GM19395 (cell line): Measurements from ENCODE around the gene TLX3.

Source experiments
- ATAC-seq: cut with Tn5 transposase; IDR thresholded peaks from one replicate; pipeline ENCODE4 v1.9.1; 2021; ENCODE audit warnings: mild to moderate bottlenecking, moderate library complexity; ENCODE audit not compliant: unreplicated experiment

Gene TLX3

DNA sequence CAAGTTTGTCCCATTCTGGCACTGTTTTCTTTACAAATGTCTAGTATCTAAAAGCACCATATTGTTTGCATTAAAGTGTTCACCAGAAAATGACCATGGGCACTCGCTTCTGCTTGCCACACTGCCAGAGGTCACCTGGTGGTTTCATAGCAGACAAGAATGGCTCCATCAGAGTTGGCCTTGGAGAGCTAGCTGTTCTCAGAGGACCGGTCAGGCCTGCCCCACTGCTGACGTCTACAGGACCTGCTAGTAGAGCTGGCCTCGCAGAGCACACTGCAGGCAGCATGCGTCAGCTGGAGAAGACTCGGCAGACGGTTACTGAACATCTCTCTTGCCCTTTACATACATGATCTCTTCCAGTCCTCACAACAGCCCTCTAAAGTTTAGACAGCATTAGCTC, 8.7 kb upstream of the TLX3 start:
- no peak for ATAC-seq

- no peak for ATAC-seq
Measured at GRCh38 chr5:171306166-171306565, 2.9 kb upstream of the TLX3 start.

GRCh38 chr5:171306781-171307591, 2.1 kb upstream of the TLX3 start:
- no peak for ATAC-seq

- no peak for ATAC-seq
Measured at GRCh38 chr5:171307789-171308452, 1.1 kb upstream of the TLX3 start.

GRCh38 chr5:171309276-171310211, 496 bp downstream of the TLX3 start:
- no peak for ATAC-seq

DNA sequence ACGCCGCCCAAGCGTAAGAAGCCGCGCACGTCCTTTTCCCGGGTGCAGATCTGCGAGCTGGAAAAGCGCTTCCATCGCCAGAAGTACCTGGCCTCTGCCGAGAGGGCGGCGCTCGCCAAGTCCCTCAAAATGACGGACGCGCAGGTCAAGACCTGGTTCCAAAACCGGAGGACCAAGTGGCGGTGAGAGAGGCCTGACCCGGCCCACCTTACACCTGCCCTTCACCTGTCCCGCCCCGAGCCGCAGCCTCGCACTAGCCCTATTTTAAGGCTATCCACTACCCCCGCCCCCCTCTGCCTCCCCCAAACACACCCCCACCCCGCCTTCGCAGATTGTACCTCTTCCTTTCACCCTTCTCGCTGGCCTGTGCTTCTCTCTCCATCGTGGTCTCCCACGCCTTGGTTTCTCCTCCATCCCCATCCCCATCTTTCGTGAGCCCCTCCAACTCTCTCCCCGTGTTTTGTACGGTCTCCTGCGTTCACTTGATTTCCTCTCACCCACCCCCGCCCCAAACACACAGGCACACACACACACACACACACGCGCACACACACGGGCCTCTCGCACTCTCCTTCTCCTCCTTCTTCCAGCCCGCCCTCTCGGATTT, 1.3 kb downstream of the TLX3 start:
- ATAC-seq = no peak

DNA sequence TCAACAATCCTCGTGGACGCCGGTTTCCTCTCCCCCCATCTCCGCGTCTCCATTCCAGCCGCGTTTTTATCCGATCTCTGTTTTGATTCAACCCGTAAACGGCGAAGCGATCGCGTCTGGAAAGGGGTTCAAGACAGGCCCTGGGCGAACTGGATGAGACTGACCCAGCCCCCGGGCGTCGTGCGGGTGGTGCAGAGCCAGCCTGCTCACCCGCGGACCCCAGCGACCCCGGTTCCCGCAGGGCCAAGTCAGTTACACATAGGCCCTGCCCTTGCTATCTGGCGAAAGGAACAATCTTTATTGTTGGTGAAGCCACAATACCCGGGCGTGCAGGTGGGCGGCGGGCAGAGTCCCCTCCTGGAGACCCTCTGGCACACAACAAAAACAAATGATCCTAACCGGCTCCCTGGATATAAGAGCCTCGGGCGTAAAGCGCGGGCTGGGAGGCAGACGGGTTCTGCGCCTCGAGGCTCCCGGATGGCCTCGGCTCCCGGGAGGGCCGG, 1.8 kb downstream of the TLX3 start:
- ATAC-seq = no peak

DNA sequence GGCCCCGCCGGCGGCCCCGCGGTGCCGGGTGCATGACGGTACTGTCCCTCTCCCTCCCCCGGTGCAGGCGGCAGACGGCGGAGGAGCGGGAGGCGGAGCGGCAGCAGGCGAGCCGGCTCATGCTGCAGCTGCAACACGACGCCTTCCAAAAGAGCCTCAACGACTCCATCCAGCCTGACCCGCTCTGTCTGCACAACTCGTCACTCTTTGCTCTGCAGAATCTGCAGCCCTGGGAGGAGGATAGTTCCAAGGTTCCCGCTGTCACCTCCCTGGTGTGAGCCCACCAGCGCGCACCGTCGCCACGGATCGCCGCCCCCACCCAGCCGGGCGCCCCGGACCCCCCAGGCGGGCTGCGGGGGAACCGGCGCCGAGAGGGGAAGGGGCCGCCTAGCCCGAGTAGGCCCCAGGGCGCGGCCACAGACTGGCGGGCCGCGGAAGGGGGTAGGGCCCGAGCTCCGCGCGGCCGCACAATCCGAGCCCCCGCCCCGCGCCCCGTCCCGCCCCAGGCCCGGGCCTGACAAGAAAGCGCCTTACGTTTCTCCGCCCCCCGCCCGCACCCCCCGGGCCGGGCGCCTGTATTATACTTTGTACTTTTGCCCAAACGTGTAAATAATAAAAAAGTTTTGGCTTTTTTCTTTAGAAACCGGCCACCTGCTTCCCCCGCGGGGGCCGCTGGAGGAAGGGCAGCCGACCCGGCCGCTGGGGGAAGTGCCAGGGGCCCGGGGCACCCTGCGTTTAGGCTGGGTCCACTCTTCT, 2.5 kb downstream of the TLX3 start:
- ATAC-seq = no peak

DNA sequence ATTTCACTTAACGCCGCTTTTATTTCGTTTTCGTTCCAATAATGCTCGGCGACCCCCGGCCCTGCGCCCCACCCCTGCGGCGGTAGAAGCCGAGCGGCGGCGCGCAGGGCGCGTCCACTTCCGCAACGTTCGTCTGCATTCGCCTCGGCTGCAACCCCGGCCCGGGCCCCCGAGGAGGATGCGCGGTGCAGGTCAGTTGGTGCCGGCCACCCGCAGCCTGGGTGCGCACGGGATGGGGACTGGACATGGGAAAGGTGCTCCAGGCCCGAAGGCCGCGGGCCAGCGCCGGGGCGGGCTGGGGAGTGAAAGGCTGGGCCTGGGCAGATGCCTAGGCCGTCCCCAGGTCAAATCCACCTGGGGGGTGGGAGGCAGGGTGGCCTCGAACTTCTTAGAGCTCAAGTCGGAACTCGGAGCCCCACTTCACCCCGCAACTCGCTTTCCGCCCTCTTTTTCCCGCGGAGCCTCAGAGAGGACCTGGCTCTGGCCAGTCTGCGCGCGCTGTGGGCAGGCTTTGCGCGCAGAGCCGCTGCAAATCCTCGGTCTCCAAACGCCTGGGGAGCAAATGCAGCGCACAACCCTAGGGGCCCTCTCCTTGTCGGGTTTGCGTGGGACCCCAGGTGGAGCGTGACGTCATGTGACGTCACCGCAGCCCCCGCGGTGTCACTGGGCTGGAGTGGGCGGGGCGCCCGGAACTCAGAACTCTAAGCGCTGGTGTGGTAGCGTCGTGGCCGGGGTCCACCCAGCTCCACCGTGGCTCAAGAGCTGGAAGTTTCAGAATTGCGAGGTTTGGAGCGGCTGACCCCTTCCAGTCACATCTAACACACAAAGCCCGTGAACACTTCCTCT, 3.3 kb downstream of the TLX3 start:
- no peak for ATAC-seq

DNA sequence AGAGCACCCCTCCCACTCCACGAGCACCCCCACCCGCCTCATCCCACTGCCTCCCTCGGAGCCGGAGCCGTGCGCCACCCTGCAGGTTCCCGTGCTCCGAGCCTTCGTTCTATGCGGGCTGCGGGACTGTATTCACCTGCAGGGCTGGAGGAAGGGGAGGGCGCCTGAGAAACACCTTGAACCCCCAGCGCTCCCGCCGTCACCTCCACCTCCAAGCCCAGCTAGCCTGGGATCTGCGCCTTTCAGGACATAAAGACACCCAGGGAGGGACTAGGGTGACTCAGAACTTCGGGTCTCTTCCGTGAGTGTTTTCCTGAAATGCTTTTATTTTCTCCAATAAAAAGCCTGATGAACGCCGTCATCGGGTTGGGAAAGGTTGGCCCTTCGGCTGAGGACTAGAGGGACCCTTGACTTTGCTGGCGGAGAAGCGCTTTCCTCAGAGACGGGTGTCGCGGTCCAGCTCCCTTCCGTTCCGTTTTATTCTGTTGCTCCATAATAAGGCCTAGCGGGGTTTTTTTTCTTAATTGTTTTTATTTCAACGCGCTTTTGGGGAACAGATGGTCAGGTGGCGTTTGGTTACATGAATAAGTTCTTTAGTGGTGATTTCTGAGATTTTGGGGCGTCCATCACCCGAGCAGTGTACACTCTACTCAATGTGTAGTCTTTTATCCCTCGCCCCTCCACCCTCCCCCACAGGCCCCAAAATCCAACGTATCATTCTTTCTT, 4.6 kb downstream of the TLX3 start:
- no peak for ATAC-seq

DNA sequence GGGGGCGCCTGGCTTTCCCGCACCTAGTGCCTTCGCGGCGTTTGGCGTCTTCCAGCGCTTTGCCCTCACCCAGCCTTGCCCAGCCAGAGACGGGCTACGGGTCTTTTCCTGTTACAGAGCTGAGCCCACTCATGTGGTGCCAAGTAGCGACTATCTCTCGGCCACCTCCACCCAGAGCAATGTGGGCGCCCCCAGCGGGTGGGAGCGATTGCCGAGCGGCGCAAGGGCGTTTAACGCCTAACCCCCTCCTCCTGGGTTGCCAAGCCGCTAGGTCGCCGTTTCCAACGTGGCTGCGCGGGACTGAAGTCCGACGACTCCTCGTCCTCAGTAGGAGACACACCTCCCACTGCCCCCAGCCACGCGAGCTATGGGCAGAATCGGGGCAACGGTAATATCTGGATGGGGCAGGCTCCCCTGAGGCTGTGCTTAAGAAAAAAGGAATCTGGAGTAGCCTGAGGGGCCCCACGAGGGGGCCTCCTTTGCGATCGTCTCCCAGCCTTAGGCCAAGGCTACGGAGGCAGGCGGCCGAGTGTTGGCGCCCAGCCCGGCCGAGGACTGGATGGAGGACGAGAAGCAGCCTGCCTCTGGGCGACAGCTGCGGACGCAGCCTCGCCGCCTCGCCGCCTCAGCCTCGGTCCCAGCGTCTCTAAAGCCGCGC, 5.8 kb downstream of the TLX3 start:
- no peak for ATAC-seq

- ATAC-seq = no peak
Measured at GRCh38 chr5:171315386-171315891, 6.4 kb downstream of the TLX3 start.

DNA sequence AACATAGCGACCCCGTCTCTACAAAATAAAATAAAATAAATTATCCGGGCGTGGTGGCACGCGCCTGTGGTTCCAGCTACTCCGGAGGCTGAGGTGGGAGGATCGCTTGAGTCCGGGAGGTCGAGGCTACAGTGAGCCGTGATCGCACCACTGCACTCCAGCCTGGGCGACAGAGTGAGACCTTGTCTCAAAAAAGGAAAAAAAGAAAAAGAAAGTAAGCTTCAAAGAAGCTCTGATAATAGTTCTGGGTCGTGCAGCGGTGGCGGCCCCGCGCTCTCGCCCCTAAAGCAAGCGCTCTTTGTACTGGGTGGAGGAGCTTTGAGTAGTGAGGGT, 6.8 kb downstream of the TLX3 start:
- no peak for ATAC-seq

DNA sequence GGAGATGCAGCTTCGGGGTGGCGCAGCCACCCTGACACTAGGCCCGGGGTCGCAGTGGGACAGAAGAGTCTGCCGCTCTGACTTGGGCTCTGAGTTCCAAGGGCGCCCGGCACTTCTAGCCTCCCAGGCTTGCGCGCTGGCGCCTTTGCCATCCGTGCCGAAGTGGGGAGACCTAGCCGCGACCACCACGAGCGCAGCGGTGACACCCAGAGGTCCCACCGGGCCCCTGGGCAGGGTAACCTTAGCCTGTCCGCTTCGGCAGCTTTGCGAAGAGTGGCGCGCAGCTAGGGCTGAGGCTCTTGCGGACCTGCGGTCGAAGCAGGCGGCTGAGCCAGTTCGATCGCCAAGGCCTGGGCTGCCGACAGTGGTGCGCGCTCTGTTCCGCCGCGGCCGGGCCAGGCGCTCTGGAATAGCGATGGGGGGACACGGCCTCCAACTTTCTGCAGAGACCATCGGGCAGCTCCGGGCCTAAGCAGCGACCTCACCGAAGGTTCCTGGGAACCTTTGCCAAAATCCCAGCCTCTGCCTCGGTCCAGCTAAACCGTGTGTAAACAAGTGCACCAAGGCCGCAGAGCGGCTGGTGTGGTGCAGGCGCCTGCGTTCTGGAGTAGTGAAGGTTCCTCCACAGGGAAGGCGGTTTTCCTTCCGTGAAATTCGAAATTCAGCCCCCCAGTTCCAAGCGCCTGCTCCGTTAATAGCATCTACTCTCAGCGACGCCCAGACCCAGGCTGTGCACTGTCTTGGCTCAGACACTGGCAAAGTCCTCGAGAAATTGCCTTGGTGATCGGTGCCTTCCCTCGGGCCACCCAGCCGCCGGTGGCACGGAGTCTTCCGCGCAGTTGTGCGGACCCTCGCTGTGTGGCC, 7.4 kb downstream of the TLX3 start:
- ATAC-seq = no peak

GRCh38 chr5:171317230-171317629, 8.2 kb downstream of the TLX3 start:
- no peak for ATAC-seq

DNA sequence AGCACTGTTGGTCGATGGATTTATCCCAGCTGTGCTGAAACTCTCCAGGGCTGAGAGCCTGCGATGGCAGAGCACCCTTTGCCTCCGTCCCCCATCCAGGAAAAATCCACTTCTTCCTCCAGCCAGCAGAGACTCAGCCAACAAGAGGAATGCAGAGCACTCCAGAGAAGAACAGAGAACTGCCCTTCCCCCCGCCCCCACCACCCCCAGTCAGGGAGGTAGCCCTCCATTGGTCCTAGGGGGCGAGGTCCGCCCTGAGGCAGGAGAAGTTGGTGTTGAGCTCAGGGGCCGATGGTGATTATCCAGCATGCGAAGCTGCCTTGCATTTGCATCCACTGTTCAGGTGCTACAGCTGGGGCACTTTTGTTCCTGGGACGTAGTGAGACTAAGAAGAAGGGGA, 9.0 kb downstream of the TLX3 start:
- ATAC-seq = no peak

- no peak for ATAC-seq
Measured at GRCh38 chr5:171321447-171321846, 12.4 kb downstream of the TLX3 start.
